ENCODE measurements around the gene ITLN2. TPM values are rescaled to one million over a fixed set of nuclear protein-coding genes. Genes with fewer than 3 reads are reported as not detected.
A peak's percentile ranks its signal among the peaks of the same experiment; 100 is the strongest.

Gene ITLN2
- total and polyA plus RNA-seq, 2 donors (not counting 3 experiments of a cell fraction or from before 2014, with no cell fraction given) = 0.46 TPM; not detected in 1

DNA sequence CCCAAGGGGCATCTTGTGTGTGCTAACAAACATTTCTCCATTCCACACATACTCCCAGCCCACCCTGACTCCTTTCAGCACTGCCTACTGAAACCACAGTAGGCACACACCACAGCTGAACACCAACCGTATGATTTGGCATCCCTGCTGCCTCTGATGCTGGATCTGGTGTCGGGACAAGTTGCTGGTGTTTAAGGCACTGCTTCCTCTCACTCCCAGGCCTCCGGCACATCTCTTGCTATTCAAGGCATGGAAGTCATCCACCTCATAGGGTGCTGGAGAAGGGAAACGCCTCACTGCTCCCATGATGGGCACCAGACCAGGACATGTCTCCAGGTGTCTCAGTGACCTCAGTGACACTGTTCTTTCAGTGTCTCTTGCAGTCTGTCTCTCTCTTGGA lies 2.4 kb upstream of the ITLN2 start:
- no peaks in the 10 kb centered on the region for H3K79me2 ChIP-seq (ENCODE audit: control insufficient read depth, insufficient read depth, low read length)
- DNase-seq (ENCODE audit: low read depth, low spot score) = no peak
- H3K27me3 ChIP-seq (ENCODE audit: control insufficient read depth in 2 of 2, insufficient read depth in 2 of 2, low read length in 2 of 2) = peaks cover 4 to 5% of the 10 kb centered on the region in 2 experiments
- no peak overlapping the region for H3K4me3 ChIP-seq (replicated peaks in 1 of 3; ENCODE audit: insufficient read depth in 1 of 3, low read depth in 1 of 3, low read length in 3 of 3)
- no peaks in the 10 kb centered on the region for H3K36me3 ChIP-seq (ENCODE audit: control insufficient read depth in 2 of 2, extremely low read depth in 1 of 2, insufficient read depth in 2 of 2, low read length in 2 of 2)
- H3K9ac ChIP-seq (replicated peaks; ENCODE audit: extremely low read depth, insufficient read depth, low read length) = no peak overlapping the region
- no TSS peak for BruUV-seq (replicated peaks)
- H2AFZ ChIP-seq (ENCODE audit: low read depth, low read length) = no peak overlapping the region
- no peaks in the 10 kb centered on the region for H3K9me1 ChIP-seq (replicated peaks; ENCODE audit: control insufficient read depth, extremely low read depth, insufficient read depth, low read length)
- POLR2A ChIA-PET = no interaction called here
- no peak for TF ChIP-seq FOS (IDR thresholded peaks at IDR 0.05; ENCODE audit: borderline replicate concordance, insufficient read depth, low read length)
- TF ChIP-seq, protein P1, sequence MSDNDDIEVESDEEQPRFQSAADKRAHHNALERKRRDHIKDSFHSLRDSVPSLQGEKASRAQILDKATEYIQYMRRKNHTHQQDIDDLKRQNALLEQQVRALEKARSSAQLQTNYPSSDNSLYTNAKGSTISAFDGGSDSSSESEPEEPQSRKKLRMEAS (IDR thresholded peaks at IDR 0.05; ENCODE audit: insufficient read depth, insufficient read length) = no peak
- no peak for TF ChIP-seq MYC (IDR thresholded peaks at IDR 0.05; ENCODE audit: low read depth, low read length)
- TF ChIP-seq, protein P2, sequence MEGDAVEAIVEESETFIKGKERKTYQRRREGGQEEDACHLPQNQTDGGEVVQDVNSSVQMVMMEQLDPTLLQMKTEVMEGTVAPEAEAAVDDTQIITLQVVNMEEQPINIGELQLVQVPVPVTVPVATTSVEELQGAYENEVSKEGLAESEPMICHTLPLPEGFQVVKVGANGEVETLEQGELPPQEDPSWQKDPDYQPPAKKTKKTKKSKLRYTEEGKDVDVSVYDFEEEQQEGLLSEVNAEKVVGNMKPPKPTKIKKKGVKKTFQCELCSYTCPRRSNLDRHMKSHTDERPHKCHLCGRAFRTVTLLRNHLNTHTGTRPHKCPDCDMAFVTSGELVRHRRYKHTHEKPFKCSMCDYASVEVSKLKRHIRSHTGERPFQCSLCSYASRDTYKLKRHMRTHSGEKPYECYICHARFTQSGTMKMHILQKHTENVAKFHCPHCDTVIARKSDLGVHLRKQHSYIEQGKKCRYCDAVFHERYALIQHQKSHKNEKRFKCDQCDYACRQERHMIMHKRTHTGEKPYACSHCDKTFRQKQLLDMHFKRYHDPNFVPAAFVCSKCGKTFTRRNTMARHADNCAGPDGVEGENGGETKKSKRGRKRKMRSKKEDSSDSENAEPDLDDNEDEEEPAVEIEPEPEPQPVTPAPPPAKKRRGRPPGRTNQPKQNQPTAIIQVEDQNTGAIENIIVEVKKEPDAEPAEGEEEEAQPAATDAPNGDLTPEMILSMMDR (IDR thresholded peaks at IDR 0.05; ENCODE audit: extremely low read depth in 1 of 2, insufficient read depth in 1 of 2, low read depth in 1 of 2, low read length in 2 of 2) = no peak
- no peak for TF ChIP-seq EZH2 (IDR thresholded peaks at IDR 0.05; ENCODE audit: borderline replicate concordance, low read depth, low read length, severe bottlenecking)
- intact Hi-C loops (cut with micrococcal nuclease) (no loop called here), dilution Hi-C loops (cut with MboI; ENCODE audit: extremely low pct_ligation_motif_present, low sequenced_read_pairs) (no loop called here)
- no peak overlapping the region for H3K27ac ChIP-seq (ENCODE audit: insufficient read depth, low read depth, low read length)
- CTCF ChIA-PET = no interaction called here
- no peaks in the 10 kb centered on the region for H4K20me1 ChIP-seq (replicated peaks; ENCODE audit: control insufficient read depth, extremely low read depth, insufficient read depth, low read length)
- H3K9me3 ChIP-seq (replicated peaks; ENCODE audit: control insufficient read depth, insufficient read depth, low read length) = no peaks in the 10 kb centered on the region
- H3K4me2 ChIP-seq (ENCODE audit: insufficient read depth, low read length) = no peak overlapping the region
- no peaks in the 10 kb centered on the region for H3K4me1 ChIP-seq (ENCODE audit: control insufficient read depth, extremely low read depth, insufficient read depth, low read length)
- FAIRE-seq = no peak

GRCh38 chr1:160953030-160953429 lies 1.6 kb downstream of the ITLN2 start:
- no peak overlapping the region for H3K4me2 ChIP-seq (ENCODE audit: insufficient read depth, low read length)
- POLR2A ChIA-PET = no interaction called here
- no peak for FAIRE-seq

More at GRCh38 chr1:160953030-160953429, 1.6 kb downstream of the ITLN2 start:
- Histone ChIP-seq H3K9me3 (replicated peaks; ENCODE audit: control insufficient read depth, insufficient read depth, low read length) (no peaks in the 10 kb centered on the region), H3K9ac (replicated peaks; ENCODE audit: extremely low read depth, insufficient read depth, low read length) (no peak overlapping the region), H3K4me1 (ENCODE audit: control insufficient read depth, extremely low read depth, insufficient read depth, low read length) (no peaks in the 10 kb centered on the region), H3K36me3 (ENCODE audit: control insufficient read depth in 2 of 2, extremely low read depth in 1 of 2, insufficient read depth in 2 of 2, low read length in 2 of 2) (no peaks in the 10 kb centered on the region), H3K79me2 (ENCODE audit: control insufficient read depth, insufficient read depth, low read length) (no peaks in the 10 kb centered on the region), H3K9me1 (replicated peaks; ENCODE audit: control insufficient read depth, extremely low read depth, insufficient read depth, low read length) (no peaks in the 10 kb centered on the region), H2AFZ (ENCODE audit: low read depth, low read length) (no peak overlapping the region), H3K4me3 (replicated peaks in 1 of 3; ENCODE audit: insufficient read depth in 1 of 3, low read depth in 1 of 3, low read length in 3 of 3) (no peak overlapping the region), H4K20me1 (replicated peaks; ENCODE audit: control insufficient read depth, extremely low read depth, insufficient read depth, low read length) (no peaks in the 10 kb centered on the region), H3K27me3 (ENCODE audit: control insufficient read depth in 2 of 2, insufficient read depth in 2 of 2, low read length in 2 of 2) (peaks cover 4 to 7% of the 10 kb centered on the region in 2 experiments), H3K27ac (ENCODE audit: insufficient read depth, low read depth, low read length) (no peak overlapping the region)
- intact Hi-C loops (cut with micrococcal nuclease) = loop anchor here (2.0 kb wide), 1 partner anchor 172 kb away; no protein-coding TSS in a partner anchor
- CTCF ChIA-PET = interaction anchor here (0.7 to 4.8 kb wide), 10 partner anchors 9 to 278 kb away, joined by 3 to 57 read pairs (median 4); no protein-coding TSS in a partner anchor
- TF ChIP-seq FOS (IDR thresholded peaks at IDR 0.05; ENCODE audit: borderline replicate concordance, insufficient read depth, low read length) (no peak), MYC (IDR thresholded peaks at IDR 0.05; ENCODE audit: low read depth, low read length) (no peak), EZH2 (IDR thresholded peaks at IDR 0.05; ENCODE audit: borderline replicate concordance, low read depth, low read length, severe bottlenecking) (no peak), POLR2A (IDR thresholded peaks at IDR 0.05; ENCODE audit: low read depth, low read length) (no peak), GATA2 (IDR thresholded peaks at IDR 0.05; ENCODE audit: insufficient read depth, insufficient read length, low read depth, low read length) (no peak), POLR2AphosphoS5 (IDR thresholded peaks at IDR 0.05; ENCODE audit: insufficient read depth, low read depth, low read length) (no peak), JUN (IDR thresholded peaks at IDR 0.05; ENCODE audit: borderline replicate concordance, insufficient read depth, insufficient read length, low read depth) (no peak)
- TF ChIP-seq, protein P1 (IDR thresholded peaks at IDR 0.05; ENCODE audit: insufficient read depth, insufficient read length) = no peak
- TF ChIP-seq, protein P2 (IDR thresholded peaks at IDR 0.05; ENCODE audit: extremely low read depth in 1 of 2, insufficient read depth in 1 of 2, low read depth in 1 of 2, low read length in 2 of 2) = no peak
- dilution Hi-C loops (cut with MboI; ENCODE audit: extremely low pct_ligation_motif_present, low sequenced_read_pairs) = no loop called here
- DNase-seq (ENCODE audit: low read depth, low spot score) = peak; percentile 25
- BruUV-seq (replicated peaks) = no TSS peak
